K562 (cell line): ENCODE data around the gene CCDC47. TPM values are rescaled to one million over a fixed set of nuclear protein-coding genes. Genes with fewer than 3 reads are reported as not detected.

Experiments
- HDAC1 ChIP-seq, 2 experiments: fragments of 450-650 bp; IDR thresholded peaks; 2 replicates each; pipeline ENCODE4 v1.6.1; 2016 to 2017; ENCODE audit warnings: inconsistent platforms in 1 of 2, mild to moderate bottlenecking in 1 of 2, moderate library complexity in 1 of 2
- HDAC3 ChIP-seq: fragments of 450-650 bp; IDR thresholded peaks from 2 replicates; pipeline ENCODE4 v1.6.1; 2018; ENCODE audit warnings: borderline replicate concordance, mild to moderate bottlenecking, moderate library complexity; ENCODE audit not compliant: partially characterized antibody
- HNRNPUL1 ChIP-seq: fragments of 200-400 bp; formaldehyde crosslinking; IDR thresholded peaks from 2 replicates; pipeline ENCODE4 v1.6.1; 2017; ENCODE audit warnings: low read length
- KAT7 ChIP-seq: sonication (generic); formaldehyde crosslinking; IDR thresholded peaks from 2 replicates; pipeline ENCODE4 v1.8.0; 2022; ENCODE audit warnings: missing genetic modification reagents, mild to moderate bottlenecking, borderline replicate concordance
- KDM2B ChIP-seq: fragments of 250-450 bp; sonication (Bioruptor Pico); IDR thresholded peaks from 2 replicates; pipeline ENCODE4 v1.8.0; 2021; ENCODE audit warnings: mild to moderate bottlenecking, moderate library complexity
- MEF2A ChIP-seq: IDR thresholded peaks from 2 replicates; pipeline ENCODE4 v1.6.1; 2011; ENCODE audit warnings: low read depth, mild to moderate bottlenecking, low read length, moderate library complexity; ENCODE audit not compliant: control insufficient read depth
- MTA1 ChIP-seq: fragments of 450-650 bp; IDR thresholded peaks from 2 replicates; pipeline ENCODE4 v1.6.1; 2017; ENCODE audit warnings: borderline replicate concordance
- NELFE ChIP-seq: IDR thresholded peaks from 2 replicates; pipeline ENCODE4 v1.6.1; 2011; ENCODE audit warnings: mild to moderate bottlenecking; ENCODE audit not compliant: insufficient read depth, insufficient read length
- PURB ChIP-seq: sonication (generic); formaldehyde crosslinking; IDR thresholded peaks from 2 replicates; pipeline ENCODE4 v1.9.0; 2021; ENCODE audit warnings: low read depth, mild to moderate bottlenecking, missing genetic modification reagents
- RB1 ChIP-seq: fragments of 450-650 bp; IDR thresholded peaks from 2 replicates; pipeline ENCODE4 v1.6.1; 2017; ENCODE audit warnings: low read depth, mild to moderate bottlenecking
- SETDB1 ChIP-seq: IDR thresholded peaks from one replicate; pipeline ENCODE4 v1.6.1; 2012; ENCODE audit warnings: low read length, control low read depth, inconsistent platforms
- SMAD2 ChIP-seq: fragments of 150-350 bp; IDR thresholded peaks from 2 replicates; pipeline ENCODE4 v1.6.1; 2014; ENCODE audit warnings: low read depth, mild to moderate bottlenecking, low read length
- TCF15 ChIP-seq: fragments of 250-450 bp; sonication (Bioruptor Pico); IDR thresholded peaks from 2 replicates; pipeline ENCODE4 v1.8.0; 2022; ENCODE audit warnings: moderate library complexity, mild to moderate bottlenecking, inconsistent platforms
- USF2 ChIP-seq: sonication (generic); formaldehyde crosslinking; IDR thresholded peaks from 2 replicates; pipeline ENCODE4 v1.5.0; 2020; ENCODE audit warnings: missing genetic modification reagents
- XRCC5 ChIP-seq: fragments of 200-400 bp; formaldehyde crosslinking; IDR thresholded peaks from 2 replicates; pipeline ENCODE4 v1.6.1; 2017; ENCODE audit warnings: low read depth, mild to moderate bottlenecking, low read length
- ZBTB40 ChIP-seq, 2 experiments: fragments of 450-650 bp in 1 of 2; sonication (generic) in 1 of 2; formaldehyde crosslinking in 1 of 2; IDR thresholded peaks; 2 replicates each; pipeline versions ENCODE4 v1.7.1 to v1.9.0; 2016 to 2022; ENCODE audit warnings: inconsistent platforms in 1 of 2, mild to moderate bottlenecking in 1 of 2, missing genetic modification reagents in 1 of 2
- ZNF212 ChIP-seq: fragments of 450-650 bp; formaldehyde crosslinking; IDR thresholded peaks from 2 replicates; pipeline ENCODE4 v1.4.0; 2020; ENCODE audit warnings: mild to moderate bottlenecking
- ZNF408 ChIP-seq: fragments of 250-450 bp; sonication (Bioruptor Pico); IDR thresholded peaks from 2 replicates; pipeline ENCODE4 v1.4.0; 2020; ENCODE audit warnings: low read depth, mild to moderate bottlenecking, moderate library complexity
- ZNF511 ChIP-seq: sonication (generic); formaldehyde crosslinking; IDR thresholded peaks from 2 replicates; pipeline ENCODE4 v1.8.0; 2022; ENCODE audit warnings: mild to moderate bottlenecking, missing genetic modification reagents
- polyA plus RNA-seq, 8 experiments: library from polyadenylated mRNA; depleted of rRNA in 4 of 8; stranded (reverse) in 5 of 8; unstranded in 3 of 8; fragments of >200 nt; fragmentation: Nextera tagmentation in 2 of 8; fragmentation: Illumina TruSeq in 1 of 8; extraction: Ambion mirVana in 2 of 8; extraction: Trizol in 1 of 8; gene quantifications; 2 replicates each; pipeline versions ENCODE4 v1.2.1 to v1.2.3, GENCODE V29; 2011 to 2014; ENCODE audit warnings: inconsistent platforms in 1 of 8, missing spikeins in 1 of 8
- total RNA-seq, 7 experiments: library from RNA; depleted of rRNA in 6 of 7; stranded (reverse); fragments of >200 nt in 6 of 7; fragmentation: Illumina TruSeq in 2 of 7; extraction: Trizol in 2 of 7; gene quantifications; 2 replicates each; pipeline versions ENCODE4 v1.2.1 to v1.2.3, GENCODE V29; 2011 to 2021; ENCODE audit warnings: low replicate concordance in 1 of 7

CCDC47 gene
- total and polyA plus RNA-seq, 9 of the 15 experiments (the other 6 are each of a cell fraction or from before 2014, with no cell fraction given): 15.5 to 162 (median 122) TPM

- TF ChIP-seq SETDB1: no peak
- TF ChIP-seq HNRNPUL1: no peak
- no peak for TF ChIP-seq NELFE
- TF ChIP-seq ZNF212: no peak
- TF ChIP-seq ZNF511 (CRISPR knock-in tag): no peak
- TF ChIP-seq SMAD2: no peak
- no peak for TF ChIP-seq MTA1
- TF ChIP-seq ZBTB40 (IDR thresholded peaks at IDR 0.05): no peak
- no peak for TF ChIP-seq ZBTB40 (CRISPR knock-in tag; IDR thresholded peaks at IDR 0.05)
- TF ChIP-seq ZNF408 (CRISPR knock-in tag): no peak
- TF ChIP-seq HDAC3: peak; percentile 25
- TF ChIP-seq XRCC5: no peak
- TF ChIP-seq RB1: no peak
- no peak for TF ChIP-seq PURB (CRISPR knock-in tag)
- no peak for TF ChIP-seq USF2 (CRISPR knock-in tag)
- no peak for TF ChIP-seq MEF2A
- TF ChIP-seq TCF15: no peak
- TF ChIP-seq KDM2B (CRISPR knock-in tag): no peak
- TF ChIP-seq HDAC1 (IDR thresholded peaks at IDR 0.05): peak in 1 of 2 experiments; percentile 25; a peak in 1 of 4 replicates
- no peak for TF ChIP-seq KAT7 (CRISPR knock-in tag)
These were observed 561 bp downstream of the CCDC47 start (continued) for GRCh38 chr17:63772801-63773271.
